ENCODE data around the gene LRFN4. TPM values are rescaled to one million over a fixed set of nuclear protein-coding genes. Genes with fewer than 3 reads are reported as not detected.

The LRFN4 gene
- total RNA-seq, 1 donor from 2014 or later: 13.5 TPM

GRCh38 chr11:66864924-66865697 is 8.2 kb downstream of the LRFN4 start:
- H3K4me1 ChIP-seq: no peaks in the 10 kb centered on the region
- no peak overlapping the region for H3K27ac ChIP-seq (replicated peaks)
- intact Hi-C loops (cut with micrococcal nuclease): no loop called here
- no peaks in the 10 kb centered on the region for H3K27me3 ChIP-seq (ENCODE audit: low read depth)
- no peaks in the 10 kb centered on the region for H3K36me3 ChIP-seq
- DNase-seq: no peak
- no peaks in the 10 kb centered on the region for H3K9me3 ChIP-seq (replicated peaks)
- no peak for TF ChIP-seq CTCF (IDR thresholded peaks at IDR 0.05; ENCODE audit: borderline replicate concordance)
- H3K4me3 ChIP-seq: no peak overlapping the region

- Histone ChIP-seq H3K4me1 (no peaks in the 10 kb centered on the region), H3K9me3 (replicated peaks) (no peaks in the 10 kb centered on the region), H3K4me3 (no peak overlapping the region), H3K27ac (replicated peaks) (no peak overlapping the region), H3K27me3 (ENCODE audit: low read depth) (no peaks in the 10 kb centered on the region), H3K36me3 (no peaks in the 10 kb centered on the region)
- TF ChIP-seq CTCF (IDR thresholded peaks at IDR 0.05; ENCODE audit: borderline replicate concordance): no peak
- no peak for DNase-seq
- intact Hi-C loops (cut with micrococcal nuclease): no loop called here
Measured at GRCh38 chr11:66866007-66866406, 9.1 kb downstream of the LRFN4 start.

GRCh38 chr11:66866511-66866986 is 9.7 kb downstream of the LRFN4 start:
- intact Hi-C loops (cut with micrococcal nuclease): no loop called here
- Histone ChIP-seq H3K4me3 (no peak overlapping the region), H3K9me3 (replicated peaks) (no peaks in the 10 kb centered on the region), H3K27ac (replicated peaks) (no peak overlapping the region), H3K36me3 (no peaks in the 10 kb centered on the region), H3K4me1 (no peaks in the 10 kb centered on the region), H3K27me3 (ENCODE audit: low read depth) (no peaks in the 10 kb centered on the region)
- no peak for DNase-seq
- TF ChIP-seq CTCF (IDR thresholded peaks at IDR 0.05; ENCODE audit: borderline replicate concordance): no peak

GRCh38 chr11:66867425-66868040 is 10.7 kb downstream of the LRFN4 start:
- Histone ChIP-seq H3K4me1 (no peaks in the 10 kb centered on the region), H3K27ac (replicated peaks) (no peak overlapping the region), H3K9me3 (replicated peaks) (no peaks in the 10 kb centered on the region), H3K27me3 (ENCODE audit: low read depth) (no peaks in the 10 kb centered on the region), H3K36me3 (no peaks in the 10 kb centered on the region), H3K4me3 (no peak overlapping the region)
- intact Hi-C loops (cut with micrococcal nuclease): no loop called here
- DNase-seq: no peak
- TF ChIP-seq CTCF (IDR thresholded peaks at IDR 0.05; ENCODE audit: borderline replicate concordance): no peak

GRCh38 chr11:66868082-66868725 is 11.3 kb downstream of the LRFN4 start:
- no peak for DNase-seq
- intact Hi-C loops (cut with micrococcal nuclease): no loop called here
- no peaks in the 10 kb centered on the region for H3K27me3 ChIP-seq (ENCODE audit: low read depth)
- H3K36me3 ChIP-seq: no peaks in the 10 kb centered on the region
- no peak overlapping the region for H3K27ac ChIP-seq (replicated peaks)
- H3K4me3 ChIP-seq: no peak overlapping the region
- no peaks in the 10 kb centered on the region for H3K9me3 ChIP-seq (replicated peaks)
- TF ChIP-seq CTCF (IDR thresholded peaks at IDR 0.05; ENCODE audit: borderline replicate concordance): no peak
- no peaks in the 10 kb centered on the region for H3K4me1 ChIP-seq

Measured in left ventricle myocardium inferior (tissue), 1 donor.